Activated naive CD4-positive, alpha-beta T cell treated with anti-CD3 and anti-CD28 coated beads for 36 hours (primary cell): ENCODE measurements around the gene PSRC1. TPM values are rescaled to one million over a fixed set of nuclear protein-coding genes. Genes with fewer than 3 reads are reported as not detected.

ENCODE experiments used
- CTCF ChIA-PET: fragments of 350-600 bp; sonication (Branson Sonifier 250); formaldehyde crosslinking; loops from one replicate; lab custom pipeline; 2021; ENCODE audit warnings: antibody characterized with exemption; lab: Charles Lee
- DNase-seq: peaks from one replicate; pipeline ENCODE4 v3.0.0-alpha.2; 2020
- H3K27ac Mint-ChIP-seq: one replicate; pipeline ENCODE4 v1.8.0; 2021; ENCODE audit warnings: mild to moderate bottlenecking, mixed read lengths
- H3K27me3 Mint-ChIP-seq: one replicate; pipeline ENCODE4 v1.8.0; 2021; ENCODE audit warnings: low read depth, mixed read lengths
- H3K36me3 Mint-ChIP-seq: one replicate; pipeline ENCODE4 v1.8.0; 2021; ENCODE audit warnings: low read depth, mixed read lengths
- H3K4me1 Mint-ChIP-seq: one replicate; pipeline ENCODE4 v1.8.0; 2021; ENCODE audit warnings: low read depth, mixed read lengths
- H3K4me3 Mint-ChIP-seq: one replicate; pipeline ENCODE4 v1.8.0; 2021; ENCODE audit warnings: mild to moderate bottlenecking, moderate library complexity, mixed read lengths
- H3K9me3 Mint-ChIP-seq: one replicate; pipeline ENCODE4 v1.8.0; 2021; ENCODE audit warnings: mixed read lengths
- intact Hi-C: fragments of 100-400 bp; cut with micrococcal nuclease; formaldehyde crosslinking; loops from one replicate; pipeline ENCODE4 v1.15.1; 2023
- total RNA-seq, 2 experiments: library from RNA; stranded (reverse); gene quantifications; one replicate each; pipeline ENCODE4 v1.2.3, GENCODE V29; 2021

Gene PSRC1
- total RNA-seq, 2 experiments from 2014 or later = 19.3 to 21.5 TPM

DNA sequence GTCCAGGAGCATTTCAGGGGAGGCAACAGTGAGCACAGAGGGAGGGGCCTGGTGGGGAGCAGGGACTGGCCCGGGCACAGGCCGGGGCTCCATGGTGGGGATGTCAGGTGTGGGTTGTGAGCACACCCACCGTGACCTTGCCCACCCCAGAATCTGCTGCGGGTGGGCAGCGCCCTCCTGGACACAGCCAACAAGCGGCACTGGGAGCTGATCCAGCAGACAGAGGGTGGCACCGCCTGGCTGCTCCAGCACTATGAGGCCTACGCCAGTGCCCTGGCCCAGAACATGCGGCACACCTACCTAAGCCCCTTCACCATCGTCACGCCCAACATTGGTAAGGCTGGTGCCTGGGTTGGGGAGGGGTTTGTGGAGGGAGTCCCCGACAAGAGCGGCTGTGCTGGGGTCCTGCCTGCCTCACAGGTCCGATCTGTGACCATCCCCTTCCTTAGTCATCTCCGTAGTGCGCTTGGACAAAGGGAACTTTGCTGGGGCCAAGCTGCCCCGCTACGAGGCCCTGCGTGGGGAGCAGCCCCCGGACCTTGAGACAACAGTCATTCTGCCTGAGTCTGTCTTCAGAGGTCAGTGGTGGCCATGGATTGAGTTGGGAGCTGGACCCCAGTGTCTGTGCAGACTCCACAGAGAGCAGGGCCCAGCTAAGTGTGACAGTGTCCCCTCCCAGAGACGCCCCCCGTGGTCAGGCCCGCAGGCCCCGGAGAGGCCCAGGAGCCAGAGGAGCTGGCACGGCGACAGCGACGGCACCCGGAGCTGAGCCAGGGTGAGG lies 14.3 kb downstream of the PSRC1 start:
- CTCF ChIA-PET = interaction anchor here (0.6 to 1.3 kb wide), 2 partner anchors 226 to 263 kb away, joined by 3 to 5 read pairs; no protein-coding TSS in a partner anchor
- DNase-seq = no peak
- no peaks in the 10 kb centered on the region for H3K27me3 Mint-ChIP-seq
- H3K4me3 Mint-ChIP-seq = no peak overlapping the region
- H3K9me3 Mint-ChIP-seq = no peaks in the 10 kb centered on the region
- intact Hi-C loops = no loop called here
- H3K27ac Mint-ChIP-seq = no peak overlapping the region
- peaks cover under 1% of the 10 kb centered on the region for H3K4me1 Mint-ChIP-seq
- H3K36me3 Mint-ChIP-seq = no peaks in the 10 kb centered on the region

DNA sequence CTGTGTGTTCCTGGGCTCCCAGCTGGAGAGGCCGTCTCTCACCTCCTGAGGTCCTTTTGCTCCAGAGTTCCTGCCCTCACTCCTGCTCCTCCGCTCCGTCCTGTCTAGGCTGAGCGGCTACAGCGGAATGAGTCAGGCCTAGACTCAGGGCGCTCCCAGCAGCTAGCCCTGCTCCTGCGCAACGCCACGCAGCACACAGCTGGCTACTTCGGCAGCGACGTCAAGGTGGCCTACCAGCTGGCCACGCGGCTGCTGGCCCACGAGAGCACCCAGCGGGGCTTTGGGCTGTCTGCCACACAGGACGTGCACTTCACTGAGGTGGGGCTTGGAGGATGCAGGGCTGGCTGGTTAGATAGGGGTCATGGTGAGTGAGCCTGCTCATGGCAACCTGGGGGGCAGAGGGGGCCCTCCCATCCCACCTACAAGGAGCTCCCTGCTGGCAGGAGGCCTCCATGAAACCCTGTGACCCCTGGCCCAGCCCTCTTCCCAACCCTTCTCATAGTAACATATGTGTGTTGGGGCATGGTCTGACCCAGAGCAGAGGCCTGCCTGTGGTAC lies 15.1 kb downstream of the PSRC1 start:
- intact Hi-C loops = no loop called here
- Mint-ChIP-seq H3K9me3 (no peaks in the 10 kb centered on the region), H3K4me1 (peaks cover 3% of the 10 kb centered on the region), H3K27me3 (peaks cover 1% of the 10 kb centered on the region), H3K36me3 (no peaks in the 10 kb centered on the region), H3K4me3 (no peak overlapping the region), H3K27ac (no peak overlapping the region)
- DNase-seq = no peak
- CTCF ChIA-PET = interaction anchor here (0.6 kb wide), 1 partner anchor 225 kb away, joined by 3 read pairs; no protein-coding TSS in a partner anchor

DNA sequence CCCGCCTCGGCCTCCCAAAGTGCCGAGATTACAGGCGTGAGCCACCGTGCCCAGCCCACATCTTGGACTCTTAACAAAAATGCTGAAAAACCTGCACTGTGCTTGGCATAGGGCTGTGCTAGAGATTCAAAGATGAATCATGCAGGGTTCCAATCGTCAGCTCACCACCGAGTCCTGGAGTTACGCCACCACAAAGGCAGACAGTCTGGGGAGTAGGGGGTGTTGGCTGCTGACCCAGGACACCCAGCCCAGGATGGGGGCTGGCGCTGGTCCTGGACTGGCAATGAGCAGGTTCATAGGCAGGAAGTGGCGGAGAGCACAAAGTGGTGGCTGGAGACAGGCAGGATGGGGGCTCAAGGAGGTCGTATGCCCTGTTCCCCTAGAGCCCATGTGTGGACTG lies 16.0 kb downstream of the PSRC1 start:
- no peak for DNase-seq
- CTCF ChIA-PET = interaction anchor here (0.7 to 0.9 kb wide), 3 partner anchors 10 to 249 kb away, joined by 3 read pairs; no protein-coding TSS in a partner anchor
- peaks cover 3% of the 10 kb centered on the region for H3K4me1 Mint-ChIP-seq
- H3K27me3 Mint-ChIP-seq = peaks cover 1% of the 10 kb centered on the region
- intact Hi-C loops = no loop called here
- H3K36me3 Mint-ChIP-seq = no peaks in the 10 kb centered on the region
- no peaks in the 10 kb centered on the region for H3K9me3 Mint-ChIP-seq
- H3K4me3 Mint-ChIP-seq = no peak overlapping the region
- H3K27ac Mint-ChIP-seq = no peak overlapping the region

DNA sequence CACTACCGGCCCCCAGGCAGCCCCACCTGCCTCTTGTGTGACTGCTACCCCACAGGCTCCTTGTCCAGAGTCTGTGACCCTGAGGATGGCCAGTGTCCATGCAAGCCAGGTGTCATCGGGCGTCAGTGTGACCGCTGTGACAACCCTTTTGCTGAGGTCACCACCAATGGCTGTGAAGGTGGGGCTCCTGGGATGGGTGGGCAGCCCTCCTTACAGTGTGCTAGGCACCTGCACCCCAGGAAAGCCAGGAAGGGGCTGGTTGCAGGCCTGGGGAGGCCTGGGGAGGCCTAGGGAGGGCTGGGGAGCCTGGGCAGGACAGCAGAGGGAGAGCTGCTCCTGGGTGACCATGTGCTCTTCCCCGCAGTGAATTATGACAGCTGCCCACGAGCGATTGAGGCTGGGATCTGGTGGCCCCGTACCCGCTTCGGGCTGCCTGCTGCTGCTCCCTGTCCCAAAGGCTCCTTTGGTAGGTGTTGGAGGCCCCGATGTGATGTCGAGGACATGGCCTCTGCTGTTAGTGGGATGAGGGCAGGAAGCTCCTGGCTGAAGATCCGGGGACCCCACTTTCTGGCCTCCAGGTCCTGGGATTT lies 17.1 kb downstream of the PSRC1 start:
- no peak for DNase-seq
- intact Hi-C loops = no loop called here
- H3K27ac Mint-ChIP-seq = no peak overlapping the region
- peaks cover 1% of the 10 kb centered on the region for H3K27me3 Mint-ChIP-seq
- no peaks in the 10 kb centered on the region for H3K36me3 Mint-ChIP-seq
- H3K4me3 Mint-ChIP-seq = no peak overlapping the region
- CTCF ChIA-PET = interaction anchor here (0.7 to 4.2 kb wide), 4 partner anchors 11 to 266 kb away, joined by 3 to 28 read pairs (median 5); no protein-coding TSS in a partner anchor
- H3K4me1 Mint-ChIP-seq = peaks cover 3% of the 10 kb centered on the region
- no peaks in the 10 kb centered on the region for H3K9me3 Mint-ChIP-seq

DNA sequence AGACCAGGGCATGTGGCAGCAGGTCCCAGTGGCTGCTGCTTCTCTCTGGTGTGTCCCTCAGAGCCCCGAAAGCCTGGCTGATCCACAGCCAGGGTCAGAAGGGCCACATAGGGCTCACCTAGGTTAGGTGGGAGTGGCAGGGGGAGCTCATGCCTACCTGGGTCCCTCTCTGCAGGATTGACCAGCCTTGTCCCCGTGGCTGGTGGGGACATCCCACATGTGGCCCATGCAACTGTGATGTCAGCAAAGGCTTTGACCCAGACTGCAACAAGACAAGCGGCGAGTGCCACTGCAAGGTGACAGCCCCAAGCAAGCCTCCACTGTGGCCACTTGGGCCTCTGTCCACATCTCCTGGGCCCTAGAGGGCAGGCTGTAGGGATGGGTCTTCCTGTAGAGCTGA lies 17.9 kb downstream of the PSRC1 start:
- Mint-ChIP-seq H3K4me1 (peaks cover 3% of the 10 kb centered on the region), H3K9me3 (no peaks in the 10 kb centered on the region), H3K27me3 (peaks cover 1% of the 10 kb centered on the region), H3K27ac (no peak overlapping the region), H3K36me3 (no peaks in the 10 kb centered on the region), H3K4me3 (no peak overlapping the region)
- CTCF ChIA-PET = interaction anchor here (0.7 to 4.2 kb wide), 10 partner anchors 10 to 267 kb away, joined by 3 to 33 read pairs (median 4); partner anchors contain the start of gene SORT1
- DNase-seq = no peak
- intact Hi-C loops = no loop called here

DNA sequence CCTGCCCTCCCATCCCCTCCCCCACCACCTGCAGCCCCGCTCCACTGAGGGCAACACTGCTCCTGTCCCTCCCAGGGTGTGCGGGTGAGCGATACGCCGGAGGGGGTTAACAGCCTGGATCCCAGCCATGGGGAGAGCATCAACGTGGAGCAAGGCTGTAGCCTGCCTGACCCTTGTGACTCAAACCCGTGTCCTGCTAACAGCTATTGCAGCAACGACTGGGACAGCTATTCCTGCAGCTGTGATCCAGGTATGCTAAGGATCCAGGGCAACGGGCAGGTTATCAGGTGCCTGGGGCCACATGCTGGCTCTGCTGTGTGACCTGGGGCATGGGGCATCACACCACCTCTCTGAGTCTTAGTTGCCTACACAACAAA lies 18.6 kb downstream of the PSRC1 start:
- no peak overlapping the region for H3K4me3 Mint-ChIP-seq
- no peak for DNase-seq
- CTCF ChIA-PET = interaction anchor here (0.7 to 4.2 kb wide), 15 partner anchors 9 to 268 kb away, joined by 3 to 33 read pairs (median 4); partner anchors contain the start of gene SORT1
- H3K4me1 Mint-ChIP-seq = peaks cover 3% of the 10 kb centered on the region
- intact Hi-C loops = no loop called here
- H3K27ac Mint-ChIP-seq = no peak overlapping the region
- H3K36me3 Mint-ChIP-seq = no peaks in the 10 kb centered on the region
- no peaks in the 10 kb centered on the region for H3K9me3 Mint-ChIP-seq
- peaks cover 1% of the 10 kb centered on the region for H3K27me3 Mint-ChIP-seq

DNA sequence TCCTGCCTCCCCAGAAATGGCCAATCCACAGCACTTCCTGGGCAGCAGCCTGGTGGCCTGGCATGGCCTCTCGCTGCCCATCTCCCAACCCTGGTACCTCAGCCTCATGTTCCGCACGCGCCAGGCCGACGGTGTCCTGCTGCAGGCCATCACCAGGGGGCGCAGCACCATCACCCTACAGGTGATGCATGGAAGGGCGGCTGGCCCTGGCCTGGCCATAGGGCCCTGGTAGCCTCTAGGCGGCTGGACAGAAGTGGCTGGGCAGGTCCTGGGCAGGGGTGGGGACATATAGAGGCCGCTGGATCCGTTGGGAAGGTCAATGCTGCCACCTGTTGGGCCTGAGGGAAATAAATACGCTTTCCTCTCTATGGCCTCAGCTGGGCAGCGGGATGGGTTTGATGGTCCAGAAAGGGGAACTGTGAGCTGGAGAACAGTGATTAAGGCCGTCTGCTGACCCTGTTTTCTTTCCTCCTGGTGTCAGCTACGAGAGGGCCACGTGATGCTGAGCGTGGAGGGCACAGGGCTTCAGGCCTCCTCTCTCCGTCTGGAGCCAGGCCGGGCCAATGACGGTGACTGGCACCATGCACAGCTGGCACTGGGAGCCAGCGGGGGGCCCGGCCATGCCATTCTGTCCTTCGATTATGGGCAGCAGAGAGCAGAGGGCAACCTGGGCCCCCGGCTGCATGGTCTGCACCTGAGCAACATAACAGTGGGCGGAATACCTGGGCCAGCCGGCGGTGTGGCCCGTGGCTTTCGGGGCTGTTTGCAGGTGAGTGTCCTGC lies 19.2 kb downstream of the PSRC1 start:
- no peak overlapping the region for H3K4me3 Mint-ChIP-seq
- H3K9me3 Mint-ChIP-seq = no peaks in the 10 kb centered on the region
- no peak overlapping the region for H3K27ac Mint-ChIP-seq
- peak; percentile 84 for DNase-seq
- CTCF ChIA-PET = interaction anchor here (0.7 to 4.2 kb wide), 13 partner anchors 9 to 268 kb away, joined by 3 to 33 read pairs (median 4); partner anchors contain the start of gene SORT1
- intact Hi-C loops = loop anchor here (1.0 kb wide), 3 partner anchors 62 to 269 kb away; no protein-coding TSS in a partner anchor
- H3K36me3 Mint-ChIP-seq = no peaks in the 10 kb centered on the region
- H3K4me1 Mint-ChIP-seq = peaks cover 3% of the 10 kb centered on the region
- peaks cover 1% of the 10 kb centered on the region for H3K27me3 Mint-ChIP-seq

DNA sequence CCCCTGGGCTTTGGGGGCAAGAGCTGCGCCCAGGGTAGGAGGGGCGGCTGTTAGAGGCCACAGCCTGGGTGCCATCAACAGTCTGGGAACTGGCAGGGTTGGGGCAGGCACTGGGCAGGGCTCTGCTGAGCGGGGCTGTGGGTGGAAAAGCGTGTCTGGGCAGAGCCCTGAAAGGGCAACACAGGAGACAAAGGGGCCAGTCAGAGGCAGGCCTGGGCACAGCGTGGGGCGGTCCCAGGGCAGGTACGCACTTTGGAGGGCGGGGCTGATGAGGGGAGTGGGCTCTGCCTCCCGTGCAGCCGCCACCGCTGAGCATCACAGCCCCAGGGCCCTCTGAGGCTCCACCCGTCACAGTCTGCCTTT lies 19.7 kb downstream of the PSRC1 start:
- H3K4me1 Mint-ChIP-seq = peaks cover 3% of the 10 kb centered on the region
- peaks cover 1% of the 10 kb centered on the region for H3K27me3 Mint-ChIP-seq
- H3K4me3 Mint-ChIP-seq = no peak overlapping the region
- intact Hi-C loops = loop anchor here (1.0 kb wide), 3 partner anchors 62 to 269 kb away; no protein-coding TSS in a partner anchor
- no peak overlapping the region for H3K27ac Mint-ChIP-seq
- CTCF ChIA-PET = interaction anchor here (0.8 to 4.2 kb wide), 8 partner anchors 13 to 269 kb away, joined by 3 to 33 read pairs (median 5); partner anchors contain the start of gene SORT1
- no peak for DNase-seq
- no peaks in the 10 kb centered on the region for H3K9me3 Mint-ChIP-seq
- H3K36me3 Mint-ChIP-seq = no peaks in the 10 kb centered on the region

DNA sequence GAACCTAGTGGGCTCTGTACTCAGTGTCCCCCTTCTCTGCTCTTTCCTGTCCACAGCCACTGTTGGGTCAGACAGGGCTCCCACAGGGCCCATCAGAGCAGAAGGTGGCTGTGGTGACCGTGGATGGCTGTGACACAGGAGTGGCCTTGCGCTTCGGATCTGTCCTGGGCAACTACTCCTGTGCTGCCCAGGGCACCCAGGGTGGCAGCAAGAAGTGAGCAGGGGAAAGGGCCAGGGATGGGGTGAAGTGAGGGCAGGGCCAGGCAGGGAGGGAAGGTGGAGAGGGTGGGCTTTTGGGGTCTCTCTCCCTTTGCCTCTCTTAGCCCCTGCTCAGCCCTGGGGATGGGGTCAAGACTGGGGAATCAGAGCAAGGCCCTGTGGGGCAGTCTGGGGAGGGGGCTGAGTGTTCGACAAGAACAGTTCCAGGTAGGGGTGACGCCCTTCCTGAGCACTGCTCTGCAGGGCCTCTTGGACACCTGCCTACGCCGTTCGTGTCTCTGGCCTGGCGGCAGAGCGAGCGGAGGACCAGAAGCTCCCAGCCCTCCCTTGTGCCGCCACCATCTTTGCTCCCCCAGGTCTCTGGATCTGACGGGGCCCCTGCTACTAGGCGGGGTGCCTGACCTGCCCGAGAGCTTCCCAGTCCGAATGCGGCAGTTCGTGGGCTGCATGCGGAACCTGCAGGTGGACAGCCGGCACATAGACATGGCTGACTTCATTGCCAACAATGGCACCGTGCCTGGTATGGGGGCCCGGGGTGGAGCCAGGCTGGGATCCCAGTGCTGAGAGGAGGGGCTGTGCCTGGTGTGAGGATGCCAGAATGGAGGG lies 20.5 kb downstream of the PSRC1 start:
- DNase-seq = no peak
- Mint-ChIP-seq H3K4me1 (peaks cover 3% of the 10 kb centered on the region), H3K27ac (no peak overlapping the region), H3K36me3 (no peaks in the 10 kb centered on the region), H3K4me3 (no peak overlapping the region), H3K9me3 (no peaks in the 10 kb centered on the region), H3K27me3 (peaks cover 1% of the 10 kb centered on the region)
- CTCF ChIA-PET = interaction anchor here (0.5 to 4.2 kb wide), 7 partner anchors 12 to 270 kb away, joined by 3 to 33 read pairs (median 3); partner anchors contain the start of gene SORT1
- intact Hi-C loops = loop anchor here (1.0 kb wide), 3 partner anchors 61 to 270 kb away; no protein-coding TSS in a partner anchor

DNA sequence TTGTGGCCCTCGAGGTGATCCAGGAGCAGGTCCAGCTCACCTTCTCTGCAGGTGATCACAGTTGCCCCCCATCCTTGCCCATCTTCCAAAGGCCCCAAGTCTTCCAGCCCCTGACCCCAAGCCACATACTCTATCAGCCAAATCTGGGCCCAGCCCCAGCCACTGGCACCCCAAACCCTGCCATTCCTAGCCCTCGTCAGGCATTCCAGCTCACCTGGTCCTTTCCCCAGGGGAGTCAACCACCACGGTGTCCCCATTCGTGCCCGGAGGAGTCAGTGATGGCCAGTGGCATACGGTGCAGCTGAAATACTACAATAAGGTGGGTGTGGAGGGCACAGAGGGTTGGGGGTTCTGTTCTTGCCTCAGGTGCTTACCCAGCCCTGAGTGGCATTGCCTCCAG lies 21.4 kb downstream of the PSRC1 start:
- DNase-seq = no peak
- CTCF ChIA-PET = interaction anchor here (0.5 to 1.3 kb wide), 2 partner anchors 15 to 465 kb away, joined by 3 to 5 read pairs; no protein-coding TSS in a partner anchor
- Mint-ChIP-seq H3K4me1 (peaks cover 3% of the 10 kb centered on the region), H3K9me3 (no peaks in the 10 kb centered on the region), H3K4me3 (no peak overlapping the region), H3K27me3 (peaks cover 1% of the 10 kb centered on the region), H3K27ac (no peak overlapping the region), H3K36me3 (no peaks in the 10 kb centered on the region)
- intact Hi-C loops = no loop called here

DNA sequence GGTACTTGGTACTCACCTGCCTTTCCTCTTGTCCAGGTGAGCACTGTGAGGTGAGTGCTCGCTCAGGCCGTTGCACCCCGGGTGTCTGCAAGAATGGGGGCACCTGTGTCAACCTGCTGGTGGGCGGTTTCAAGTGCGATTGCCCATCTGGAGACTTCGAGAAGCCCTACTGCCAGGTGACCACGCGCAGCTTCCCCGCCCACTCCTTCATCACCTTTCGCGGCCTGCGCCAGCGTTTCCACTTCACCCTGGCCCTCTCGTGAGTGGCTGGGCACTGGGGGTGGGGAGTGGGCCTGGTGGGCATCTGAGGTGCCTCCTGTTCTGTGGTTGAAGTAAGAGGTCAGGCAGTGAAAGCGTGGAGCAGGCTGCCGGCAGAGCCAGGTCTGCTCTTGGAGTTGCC lies 21.9 kb downstream of the PSRC1 start:
- Mint-ChIP-seq H3K9me3 (no peaks in the 10 kb centered on the region), H3K4me1 (peaks cover 3% of the 10 kb centered on the region), H3K27ac (no peak overlapping the region), H3K36me3 (no peaks in the 10 kb centered on the region), H3K27me3 (peaks cover 1% of the 10 kb centered on the region), H3K4me3 (no peak overlapping the region)
- no peak for DNase-seq
- intact Hi-C loops = no loop called here
- CTCF ChIA-PET = interaction anchor here (0.5 to 1.3 kb wide), 2 partner anchors 16 to 464 kb away, joined by 3 to 5 read pairs; no protein-coding TSS in a partner anchor
